RPMI7951 (cell line): ENCODE measurements around the gene RIMBP2. TPM values are rescaled to one million over a fixed set of nuclear protein-coding genes. Genes with fewer than 3 reads are reported as not detected.
"Not testable (repeated sequence)": the region's sequence is repeated elsewhere in the genome, so short reads cannot be mapped to it uniquely, and the experiment has no call there.

Experiments used
- DNase-seq: peaks from one replicate; pipeline ENCODE4 v3.0.0-alpha.2; 2012; ENCODE audit warnings: low read depth
- total RNA-seq: library from RNA; depleted of rRNA; stranded (reverse); fragments of >200 nt; shearing (Covaris generic); gene quantifications from 2 replicates; pipeline ENCODE4 v1.2.3, GENCODE V29; 2014

Gene RIMBP2
- total RNA-seq, 1 experiment from 2014 or later = not detected

DNA sequence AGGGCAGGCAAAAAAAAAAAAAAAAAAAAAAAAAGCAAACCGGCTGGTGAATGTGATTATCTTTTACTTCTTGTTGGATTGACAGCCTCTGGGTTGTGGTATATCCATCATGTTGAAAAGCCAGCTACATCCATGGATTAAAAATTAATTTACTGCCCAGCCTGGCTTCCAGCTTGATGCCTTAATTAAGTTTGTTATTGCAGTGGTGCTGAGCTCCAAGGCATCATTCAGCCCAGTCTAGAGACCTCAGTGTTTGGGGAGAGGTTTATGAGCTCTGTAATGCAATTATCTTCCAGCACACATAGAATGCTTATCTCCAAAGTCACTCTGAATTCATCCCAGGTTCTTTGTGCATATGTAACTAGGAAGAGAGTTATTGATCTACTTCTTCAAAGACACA, 114.8 kb downstream of the RIMBP2 start:
- no peak for DNase-seq

DNA sequence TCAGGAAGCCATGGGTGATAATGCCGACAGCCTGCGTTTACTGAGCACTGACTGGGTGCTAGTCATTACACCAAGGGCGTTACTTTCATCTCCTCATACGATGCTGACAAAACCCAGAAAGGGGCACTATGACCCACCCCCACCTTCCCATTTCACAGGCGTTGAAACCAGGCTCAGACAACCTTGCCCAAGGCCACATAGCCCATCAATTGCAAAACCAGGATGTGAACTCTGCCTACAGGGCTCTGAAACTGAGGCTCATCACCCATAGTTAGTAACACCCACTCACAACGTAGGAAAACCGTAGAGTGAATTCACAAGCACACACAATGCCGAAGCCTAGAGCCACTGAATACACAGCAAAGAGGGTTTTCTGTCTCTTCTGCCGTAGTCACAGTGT, 119.9 kb downstream of the RIMBP2 start:
- DNase-seq = no peak

DNA sequence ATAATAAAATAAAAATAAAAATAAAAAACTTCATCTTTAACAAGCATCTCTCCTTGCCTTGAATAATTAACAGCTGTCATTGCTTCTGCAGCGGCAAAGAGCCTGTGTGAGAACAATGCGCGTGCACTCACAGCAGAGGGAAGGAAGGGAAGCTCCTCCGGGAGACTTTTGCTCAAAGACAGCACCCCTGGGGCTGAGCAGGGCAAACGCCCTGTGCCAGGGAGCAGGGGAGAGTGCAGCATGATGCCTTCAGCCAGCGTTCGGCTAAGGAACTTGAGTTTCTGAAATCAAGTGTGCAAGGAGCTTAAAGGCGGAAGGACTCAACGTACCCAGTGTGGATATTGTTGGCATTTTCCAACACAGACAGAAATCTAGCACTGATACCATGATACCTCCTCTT, 120.5 kb downstream of the RIMBP2 start:
- DNase-seq = no peak

DNA sequence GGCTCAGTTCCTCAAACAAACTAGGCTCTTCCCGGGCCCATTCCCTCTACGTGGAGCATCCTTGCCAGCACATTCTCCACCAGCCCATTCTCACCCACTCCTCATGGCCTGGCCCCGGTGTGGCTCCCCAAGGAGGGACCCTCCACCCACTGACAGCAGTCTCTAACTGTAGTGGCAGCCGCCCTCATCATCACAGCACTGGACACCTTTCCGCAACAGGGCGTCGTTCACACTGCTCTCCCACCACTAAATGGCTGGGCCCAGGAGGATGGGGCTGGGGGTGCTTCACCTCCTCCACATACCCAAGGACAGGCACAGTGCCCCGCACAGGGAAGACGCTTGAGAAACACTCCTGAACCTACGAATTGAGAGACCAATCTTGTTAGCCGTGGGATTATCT, 123.0 kb downstream of the RIMBP2 start:
- DNase-seq = no peak

DNA sequence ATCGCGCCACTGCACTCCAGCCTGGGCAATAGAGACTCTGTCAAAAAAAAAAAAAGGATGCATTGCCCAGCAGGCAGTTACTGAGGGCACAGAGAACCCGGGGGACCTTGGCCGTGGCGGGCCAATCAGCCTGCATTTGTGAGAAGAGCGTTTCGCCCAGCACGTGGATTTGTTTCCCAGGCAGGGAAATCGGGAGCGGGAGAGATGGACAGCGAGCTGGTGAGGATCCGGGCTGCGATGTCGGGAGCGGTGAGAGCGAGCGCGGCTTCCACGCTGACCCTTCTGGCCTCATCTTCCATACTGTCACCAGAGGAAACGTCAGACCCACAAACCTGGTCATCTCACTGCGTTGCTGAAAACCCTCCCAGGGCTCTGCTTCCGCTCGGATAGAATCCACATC, 123.5 kb downstream of the RIMBP2 start:
- DNase-seq = no peak

DNA sequence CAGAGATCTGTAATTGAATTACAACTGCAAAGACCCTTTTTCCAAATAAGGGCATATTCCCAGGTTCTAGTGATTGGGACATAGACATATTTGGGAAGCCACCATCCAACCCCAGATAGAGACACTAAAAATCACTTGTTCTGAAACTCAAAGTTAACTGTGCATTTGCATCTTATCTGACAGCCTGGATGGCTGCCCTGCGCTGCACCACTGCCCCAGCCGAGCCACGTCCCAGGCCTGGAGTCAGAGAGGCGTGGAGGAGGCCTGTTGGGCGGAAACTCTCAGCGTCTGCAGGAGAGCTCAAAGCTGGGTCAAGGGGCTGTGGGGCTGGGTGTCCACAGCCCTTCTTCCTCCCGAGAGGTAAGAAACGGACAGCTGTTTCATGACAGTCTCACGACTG, 124.4 kb downstream of the RIMBP2 start:
- no peak for DNase-seq

DNA sequence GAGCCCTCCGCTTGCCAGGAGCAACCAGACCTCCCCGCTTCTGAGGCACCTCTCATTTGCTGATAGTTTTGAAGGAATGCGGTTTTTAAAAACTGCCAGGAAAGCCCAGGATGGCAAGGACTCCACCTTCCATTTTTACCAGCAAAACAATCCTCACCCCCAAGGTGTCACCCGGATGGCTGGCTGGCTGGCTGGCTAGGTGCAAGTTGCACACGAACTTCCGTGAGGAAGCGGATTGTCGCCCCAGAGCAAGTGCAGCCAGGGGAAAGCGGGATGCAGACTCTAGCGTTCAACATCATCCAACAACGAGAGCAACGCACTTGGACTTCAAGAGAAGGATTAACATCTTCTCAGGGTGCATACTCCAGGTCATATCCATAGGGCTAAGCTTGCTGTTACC, 125.4 kb downstream of the RIMBP2 start:
- no peak for DNase-seq

DNA sequence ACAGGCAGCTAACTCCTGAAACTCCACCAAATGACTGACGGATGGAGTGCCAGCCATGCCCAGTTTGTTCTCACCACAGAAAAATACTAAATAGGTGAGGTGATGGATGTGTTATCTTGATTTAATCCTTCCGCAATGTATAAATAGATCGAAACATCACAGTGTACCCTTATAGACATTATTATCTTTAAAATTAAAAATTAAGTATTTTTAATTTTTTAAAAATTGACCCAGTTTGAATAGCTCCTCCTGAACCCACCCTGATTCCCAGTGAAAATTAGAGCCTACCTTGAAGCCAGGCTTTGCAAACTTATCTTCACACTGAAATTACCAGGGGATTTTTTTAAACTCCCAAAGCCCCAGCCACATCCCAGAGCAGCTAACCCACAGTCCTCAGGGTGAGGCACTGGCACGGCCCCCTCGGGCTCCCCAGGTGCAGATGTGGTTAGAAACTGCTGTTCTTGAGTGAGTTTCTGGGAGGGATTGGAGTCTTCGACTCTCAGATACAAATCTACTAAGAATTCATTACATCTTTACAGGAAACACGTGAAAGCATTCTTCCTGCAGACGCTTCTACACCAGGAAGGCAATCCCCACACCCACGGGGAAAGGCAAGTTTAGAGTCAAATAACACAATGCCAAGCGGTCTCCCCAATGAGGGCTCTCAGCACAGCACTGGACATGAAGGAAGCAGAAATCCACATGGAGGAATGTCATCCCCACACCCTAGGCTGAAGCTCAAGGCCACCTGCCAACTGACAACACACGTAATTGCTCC, 126.4 kb downstream of the RIMBP2 start:
- no peak for DNase-seq

DNA sequence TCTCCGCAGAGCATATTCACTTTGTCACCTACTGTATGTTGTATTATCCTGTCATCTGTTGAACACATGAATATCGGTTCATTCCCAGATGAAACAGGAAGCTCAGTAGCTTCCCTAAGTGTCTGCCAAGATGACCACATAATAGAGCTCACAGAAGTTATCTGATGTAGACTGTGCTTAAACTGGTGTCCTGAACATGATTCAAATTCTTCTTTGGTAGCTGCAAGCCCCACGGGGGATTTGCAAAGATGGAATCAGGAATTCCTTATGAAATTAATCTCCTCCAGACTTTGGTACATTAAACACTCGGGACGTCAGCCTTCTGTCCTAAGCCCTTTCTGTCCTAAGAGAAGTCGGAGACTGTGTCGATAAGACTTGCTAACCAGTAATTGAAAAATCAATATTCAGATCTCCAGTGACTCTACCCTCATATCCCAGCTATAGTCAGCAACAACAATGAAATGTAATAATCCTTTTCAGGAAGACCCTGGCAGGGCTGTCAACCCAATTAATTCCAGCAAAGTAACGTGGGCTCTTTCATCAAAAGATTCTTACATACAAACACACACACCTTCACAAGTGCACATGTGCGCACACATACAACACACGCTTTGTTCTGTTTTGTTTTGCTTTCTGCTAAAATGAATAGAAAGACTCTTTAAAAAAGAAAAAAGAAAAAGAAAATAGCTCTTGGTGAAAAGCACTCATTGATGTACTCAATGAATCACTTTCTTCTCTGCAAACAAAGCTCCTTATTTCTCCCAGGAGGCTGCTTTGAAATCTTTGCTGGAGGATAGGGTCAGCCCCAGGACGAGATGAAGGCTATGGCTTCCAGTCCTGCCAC, 127.2 kb downstream of the RIMBP2 start:
- no peak for DNase-seq

DNA sequence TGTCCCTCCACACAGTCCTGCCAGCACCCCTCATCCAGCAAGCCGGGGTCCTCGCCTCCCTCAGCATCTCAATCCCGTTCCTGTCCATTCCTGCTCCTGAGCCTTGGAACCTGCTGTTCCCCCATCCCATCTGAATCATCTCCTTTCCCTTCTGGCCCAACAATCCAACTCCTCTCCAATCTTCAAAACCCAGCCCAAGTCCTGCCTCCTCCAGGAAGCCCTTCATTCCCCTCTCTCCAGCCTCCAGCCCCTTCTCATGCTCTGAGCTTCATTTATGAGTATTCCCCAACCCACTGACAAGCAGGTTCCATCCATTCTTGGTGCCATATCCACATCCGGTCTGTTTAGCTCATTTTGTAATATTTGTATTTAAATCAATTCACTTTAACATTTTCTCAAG, 128.1 kb downstream of the RIMBP2 start:
- DNase-seq = no peak

DNA sequence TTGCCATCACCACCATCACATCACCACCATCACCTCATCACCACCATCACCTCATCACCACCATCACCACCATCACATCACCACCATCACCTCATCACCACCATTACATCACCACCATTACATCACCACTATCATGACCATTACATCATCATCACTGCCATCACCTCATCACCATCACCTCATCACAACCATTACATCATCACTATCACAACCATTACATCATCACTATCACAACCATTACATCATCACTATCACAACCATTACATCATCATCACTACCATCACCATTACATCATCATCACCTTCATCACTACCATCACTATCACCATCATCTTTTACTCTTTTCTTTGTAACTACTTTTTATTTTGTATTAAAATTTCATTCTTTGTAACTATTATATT, 131.6 kb downstream of the RIMBP2 start:
- not testable (repeated sequence) for DNase-seq

DNA sequence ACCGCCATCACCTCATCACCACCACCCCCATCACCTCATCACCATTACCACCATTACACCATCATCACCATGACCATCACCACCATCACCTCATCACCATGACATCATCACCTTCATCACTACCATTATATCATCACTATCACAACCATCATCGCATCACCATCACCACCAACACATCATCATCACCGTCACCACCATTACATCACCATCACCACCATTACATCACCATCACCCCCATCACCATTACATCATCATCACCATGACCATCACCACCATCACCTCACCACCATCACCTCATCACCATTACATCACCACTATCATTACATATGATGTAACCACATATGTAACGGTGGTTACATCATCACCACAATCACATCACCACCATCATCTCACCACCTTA, 132.3 kb downstream of the RIMBP2 start:
- DNase-seq = no peak

DNA sequence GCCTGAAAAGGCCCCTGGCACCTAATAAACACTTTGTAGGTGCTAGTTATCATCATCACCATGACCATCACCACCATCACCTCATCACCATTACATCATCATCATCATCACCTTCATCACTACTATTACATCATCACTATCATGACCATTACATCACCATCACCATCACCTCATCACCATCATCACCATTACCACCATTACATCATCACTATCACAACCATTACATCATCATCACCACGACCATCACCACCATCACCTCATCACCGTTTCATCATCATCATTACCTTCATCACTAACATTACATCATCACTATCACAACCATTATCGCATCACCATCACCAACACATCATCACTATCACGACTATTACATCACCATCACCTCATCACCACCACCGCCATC, 132.8 kb downstream of the RIMBP2 start:
- no peak for DNase-seq

DNA sequence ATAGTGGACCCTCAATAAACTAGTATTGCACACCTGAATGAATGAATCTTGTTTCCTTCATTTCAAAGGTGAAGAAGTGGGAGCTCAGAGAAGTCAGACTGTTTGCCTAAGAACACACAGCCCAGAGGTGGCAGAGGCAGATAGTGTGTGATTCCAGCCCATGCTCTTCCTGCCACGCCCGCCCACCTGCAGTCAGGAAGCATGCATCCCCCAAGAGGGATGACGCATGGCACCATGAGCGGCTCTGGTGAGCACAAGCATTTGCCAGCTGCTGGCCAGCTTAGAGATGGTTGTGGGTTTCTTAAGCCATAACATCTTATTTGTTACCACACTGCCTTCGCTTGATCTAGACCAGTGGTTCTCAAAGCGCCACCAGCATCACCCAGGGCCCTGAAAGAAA, 133.8 kb downstream of the RIMBP2 start:
- no peak for DNase-seq

DNA sequence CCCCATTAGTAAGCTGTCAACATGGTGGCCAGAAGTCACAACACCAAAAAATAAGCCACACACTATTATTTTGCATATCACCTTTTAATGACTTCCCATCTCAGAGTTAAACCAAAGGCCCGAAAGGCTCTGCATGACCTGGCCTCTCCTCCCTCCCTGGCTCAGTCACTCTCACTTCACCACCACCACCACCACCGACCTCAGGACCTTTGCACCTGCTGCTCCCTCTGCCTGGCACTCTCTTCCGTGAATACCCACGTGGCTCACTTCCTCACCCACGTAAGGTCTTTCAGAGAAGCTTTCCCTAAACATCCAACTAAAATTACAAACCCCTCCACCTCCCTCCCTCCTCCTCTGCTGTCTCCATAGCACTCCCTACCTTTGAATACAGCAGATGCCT, 134.3 kb downstream of the RIMBP2 start:
- no peak for DNase-seq

DNA sequence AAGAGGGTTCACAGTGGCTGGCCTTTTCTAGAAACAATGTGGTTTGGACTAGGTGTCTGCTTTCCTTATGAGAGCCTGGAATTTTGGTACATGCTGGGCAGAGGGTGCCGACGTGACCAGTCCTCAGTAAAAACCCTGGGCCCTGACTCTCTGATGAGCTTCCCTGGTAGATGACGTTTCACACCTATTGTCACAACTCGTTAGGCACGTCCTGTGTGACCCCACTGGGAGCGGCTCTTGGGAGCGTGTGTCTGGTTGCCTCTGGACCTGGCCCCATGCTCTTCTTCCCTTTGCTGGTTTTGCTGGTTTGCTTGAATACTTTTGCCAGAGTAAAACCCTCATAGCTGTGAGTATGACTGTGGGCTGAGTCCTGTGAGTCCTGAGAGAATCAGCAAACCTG, 136.9 kb downstream of the RIMBP2 start:
- DNase-seq = no peak

DNA sequence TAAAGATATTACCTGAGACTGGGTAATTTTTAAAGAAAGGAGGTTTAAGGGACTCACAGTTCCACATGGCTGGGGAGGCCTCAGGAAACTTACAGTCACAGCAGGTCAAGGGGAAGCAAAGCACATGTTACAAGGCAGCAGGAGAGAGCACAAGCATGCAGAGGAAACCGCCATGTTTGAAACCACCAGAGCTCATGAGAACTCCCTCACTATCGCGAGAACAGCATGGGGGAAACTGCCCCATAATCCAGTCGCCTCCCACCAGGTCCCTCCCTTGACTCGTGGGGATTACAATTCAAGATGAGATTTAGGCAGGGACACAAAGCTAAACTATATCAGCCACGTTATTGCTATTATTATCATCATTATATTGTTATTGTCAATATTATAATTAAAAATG, 138.7 kb downstream of the RIMBP2 start:
- no peak for DNase-seq

DNA sequence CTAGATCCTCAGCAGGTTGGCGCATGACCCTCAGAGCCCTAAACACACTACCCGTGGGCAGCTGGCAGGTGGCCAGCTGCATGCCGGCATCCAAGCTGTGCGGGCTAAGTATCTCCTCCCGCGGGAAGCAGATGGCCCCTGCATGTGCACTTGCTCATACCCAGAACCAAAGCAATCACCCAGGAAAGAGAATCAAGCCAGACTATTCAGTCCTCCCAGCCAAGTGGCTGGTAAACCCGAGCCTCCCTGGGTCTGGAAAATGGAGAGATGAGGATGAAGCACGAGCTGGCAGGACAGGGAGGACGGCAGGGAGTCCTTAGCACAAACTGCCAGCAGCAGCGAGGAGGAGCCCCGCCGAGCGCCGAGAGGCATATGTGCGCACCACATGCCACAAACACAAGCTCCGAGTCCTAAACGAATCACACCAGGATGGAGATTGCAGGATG, 139.7 kb downstream of the RIMBP2 start:
- no peak for DNase-seq

DNA sequence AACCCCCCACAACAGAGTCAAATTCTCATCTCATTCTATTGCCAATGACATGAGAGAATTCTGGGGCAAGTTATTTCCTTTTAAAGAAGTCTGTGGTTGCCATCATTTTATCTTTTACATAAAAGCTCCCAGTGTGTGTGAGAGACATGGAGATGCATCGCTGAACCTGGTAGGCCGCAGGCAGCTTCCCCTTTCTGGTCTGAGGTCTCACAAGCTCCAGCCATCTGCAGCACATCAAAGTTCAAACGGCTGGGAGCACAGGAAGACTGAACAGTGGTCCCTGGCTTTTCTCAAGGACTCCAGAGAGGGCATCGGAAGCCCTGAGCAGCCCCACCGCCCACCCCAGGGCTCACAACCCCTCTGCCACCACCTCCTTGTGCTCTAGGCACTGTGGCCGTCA, 141.7 kb downstream of the RIMBP2 start:
- DNase-seq = no peak

DNA sequence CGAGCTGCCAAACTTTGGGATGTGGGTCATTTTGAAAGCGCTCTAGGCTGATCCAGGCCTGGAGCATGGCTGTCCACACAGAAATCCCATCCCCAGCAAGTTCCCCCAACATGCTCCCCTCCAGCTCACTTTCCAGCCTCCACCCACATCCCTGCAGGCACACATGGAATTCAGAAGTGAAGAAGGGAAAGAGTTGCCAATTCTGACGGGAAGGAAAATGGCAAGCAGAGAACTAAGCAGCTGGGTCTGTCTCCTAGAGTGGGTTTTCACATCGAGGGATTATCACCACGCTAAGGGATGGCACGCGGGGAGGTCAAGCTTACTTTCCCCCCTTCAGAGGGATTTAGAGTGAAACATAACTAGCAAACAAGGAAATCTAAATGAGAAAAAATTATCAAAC, 142.3 kb downstream of the RIMBP2 start:
- no peak for DNase-seq

DNA sequence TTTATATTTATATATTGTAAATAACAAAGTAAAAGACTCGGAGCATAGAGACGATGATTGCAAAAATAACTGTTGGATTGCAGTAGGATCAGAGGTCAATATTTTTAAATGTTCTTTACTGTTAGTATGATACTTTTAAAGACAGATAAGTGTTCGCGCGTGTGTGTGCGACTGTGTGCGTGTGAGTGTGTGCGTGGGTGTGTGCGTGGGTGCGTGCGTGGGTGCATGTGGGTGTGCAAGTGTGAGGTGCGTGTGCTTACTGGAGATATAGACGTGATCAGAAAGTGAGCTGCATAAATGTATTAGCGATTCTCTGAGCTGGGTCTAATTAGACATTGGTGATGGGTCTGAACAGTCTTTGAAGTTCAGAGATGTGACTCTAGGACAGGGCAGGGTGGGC, 142.9 kb downstream of the RIMBP2 start:
- no peak for DNase-seq

DNA sequence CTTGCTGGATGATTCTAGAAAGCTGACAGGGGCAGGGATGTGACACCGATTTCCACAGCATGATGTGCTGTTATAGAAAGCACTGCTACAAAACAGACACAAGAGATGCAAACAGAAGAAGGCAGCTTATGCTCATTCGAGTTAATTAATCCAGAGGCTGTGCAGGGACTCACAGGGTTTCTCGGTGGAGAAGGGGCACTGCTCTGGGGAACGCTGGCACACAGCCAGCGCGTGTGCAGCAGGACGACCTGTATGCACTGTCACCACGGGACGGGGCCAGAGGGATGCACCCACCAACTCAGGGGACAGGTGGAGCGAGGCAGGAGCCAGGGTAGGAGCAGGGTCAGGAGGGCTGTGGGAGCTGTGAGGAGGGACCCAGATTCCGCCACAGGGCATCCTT, 143.5 kb downstream of the RIMBP2 start:
- no peak for DNase-seq

DNA sequence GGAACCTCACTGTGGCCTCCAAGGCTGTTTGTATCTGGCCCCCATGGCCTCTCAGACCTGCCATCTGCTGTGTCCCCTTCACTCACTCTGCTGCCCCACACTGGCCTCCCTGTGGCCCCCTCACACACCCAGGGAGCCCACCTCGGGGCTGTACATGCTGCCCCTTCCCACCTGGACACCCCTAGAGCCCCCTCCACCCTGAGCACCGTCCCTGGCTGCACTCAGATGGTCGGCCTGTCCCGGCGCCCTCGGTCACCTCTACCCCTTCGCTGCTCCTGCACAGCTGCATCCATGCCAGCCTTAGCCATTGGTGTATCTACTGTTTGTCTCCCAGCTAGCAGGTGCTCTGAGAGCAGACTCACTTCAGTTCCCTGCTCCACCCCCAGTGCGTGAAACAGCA, 144.4 kb downstream of the RIMBP2 start:
- DNase-seq = no peak
